Pancreas (tissue), 10 donors: ENCODE measurements around the gene TMEM201. TPM values are rescaled to one million over a fixed set of nuclear protein-coding genes. Genes with fewer than 3 reads are reported as not detected.

Experiments
- ATAC-seq, 4 donors: fragments of 200-7000 bp; cut with Tn5 transposase; one replicate each; pipeline versions ENCODE4 v1.8.0 to v1.9.1; 2020; ENCODE audit warnings: mild to moderate bottlenecking in 4 of 4, moderate library complexity in 4 of 4
- DNase-seq, 6 donors: peaks; one replicate each; pipeline ENCODE4 v3.0.0-alpha.2; 2020
- FAIRE-seq: peaks from 2 replicates; lab custom pipeline; 2012; peaks lifted over from hg19 to GRCh38; lab: Jason Lieb, UNC
- H3K27ac ChIP-seq, 4 donors: fragments of 200-600 bp; sonication (generic); 1 replicate in 3 of 4; 2 replicates in 1 of 4; pipeline versions ENCODE4 v1.5.0 to v1.8.0; 2020
- H3K27me3 ChIP-seq, 4 donors: fragments of 200-600 bp; one replicate each; pipeline ENCODE4 v1.8.0; 2021
- H3K36me3 ChIP-seq, 3 donors: fragments of 200-600 bp; sonication (generic) in 1 of 3; one replicate each; pipeline versions ENCODE4 v1.5.0 to v1.8.0; 2020 to 2021
- H3K4me1 ChIP-seq, 3 donors: fragments of 200-600 bp; one replicate each; pipeline ENCODE4 v1.8.0; 2021
- H3K4me3 ChIP-seq, 4 donors: fragments of 200-600 bp; sonication (generic) in 2 of 4; one replicate each; pipeline versions ENCODE4 v1.5.0 to v1.8.0; 2020 to 2021
- H3K9me3 ChIP-seq, 4 donors: fragments of 200-600 bp; one replicate each; pipeline ENCODE4 v1.8.0; 2021
- CTCF ChIP-seq, 4 donors: fragments of 200-600 bp; sonication (generic) in 3 of 4; IDR thresholded peaks; one replicate each; pipeline versions ENCODE4 v1.5.0 to v1.8.0; 2021; ENCODE audit warnings: antibody characterized with exemption in 4 of 4
- WGBS, 2 donors: extraction: QIAGEN DNeasy Blood & Tissue Kit; methylation state at CpG; one replicate each; pipeline ENCODE4 v1.1.7; 2013; 5-methylcytosine and 5-hydroxymethylcytosine counted together
- intact Hi-C, 3 donors: fragments of 100-400 bp; cut with DNase I; formaldehyde crosslinking; loops; one replicate each; pipeline versions ENCODE4 v1.11.1 to v1.14.2; 2022
- polyA plus RNA-seq, 2 donors: library from polyadenylated mRNA; stranded (reverse); fragments of 200-250 nt; gene quantifications; one replicate each; pipeline ENCODE4 v1.2.3, GENCODE V29; 2013
- total RNA-seq, 6 donors: library from RNA; stranded (reverse); fragmentation: NEBNext Ultra II Directional in 4 of 6; extraction: Animal tissue kit (Norgen Biotek cat#: 25700) in 4 of 6; gene quantifications; one replicate each; pipeline versions ENCODE4 v1.2.1 to v1.2.4, GENCODE V29; 2021 to 2023
- donor health status: healthy with polysubstance abuse.
- donor health status: DM: no; HTN: no; CAD: no; lungs with moderate emphysema.
- donor health status: DM: no; HTN: no; CAD: no.
- donor health status: control.
- donor health status: control.
- donor health status: Bipolar disorder and iron deficiency.
- donor health status: DM: yes; HTN: yes; CAD: no.
- donor health status: DM: no; HTN: no; CAD: no.
- donor health status: DM: no; HTN: no; CAD: no.
- donor health status: DM: yes; HTN: yes; CAD: no.

The TMEM201 gene
- total and polyA plus RNA-seq, 8 donors: 2.9 to 7.2 (median 6.2) TPM

GRCh38 chr1:9592510-9593075, 3.9 kb downstream of the TMEM201 start:
- no peak overlapping the region for H3K4me3 ChIP-seq
- peak in 1 of 6 donors; percentile 60 for DNase-seq
- peak overlapping the region in 1 of 4 donors; percentile 55 for H3K27ac ChIP-seq
- no peaks in the 10 kb centered on the region for H3K36me3 ChIP-seq
- H3K4me1 ChIP-seq: peaks cover 0 to 11% (median 3%) of the 10 kb centered on the region in 3 donors
- H3K9me3 ChIP-seq: no peaks in the 10 kb centered on the region
- WGBS, 2 donors: 80 to 87% methylated on average over 16 of the region's 16 CpGs
- intact Hi-C loops: no loop called here
- no peak for ATAC-seq
- no peak for TF ChIP-seq CTCF (IDR thresholded peaks at IDR 0.05)
- no peak for FAIRE-seq
- no peaks in the 10 kb centered on the region for H3K27me3 ChIP-seq

- no peak for TF ChIP-seq CTCF (IDR thresholded peaks at IDR 0.05)
- DNase-seq (peak in 1 of 6 donors; percentile 60), ATAC-seq (no peak), FAIRE-seq (no peak)
- no peaks in the 10 kb centered on the region for H3K27me3 ChIP-seq
- H3K27ac ChIP-seq: peak overlapping the region in 2 of 4 donors; percentile 36 to 55
- 75 to 76% methylated on average over 9 of the region's 9 CpGs for WGBS, 2 donors
- H3K9me3 ChIP-seq: no peaks in the 10 kb centered on the region
- no peak overlapping the region for H3K4me3 ChIP-seq
- peaks cover 0 to 11% (median 3%) of the 10 kb centered on the region in 3 donors for H3K4me1 ChIP-seq
- intact Hi-C loops: no loop called here
- no peaks in the 10 kb centered on the region for H3K36me3 ChIP-seq
Observed at GRCh38 chr1:9593147-9593491, 4.4 kb downstream of the TMEM201 start.

DNA sequence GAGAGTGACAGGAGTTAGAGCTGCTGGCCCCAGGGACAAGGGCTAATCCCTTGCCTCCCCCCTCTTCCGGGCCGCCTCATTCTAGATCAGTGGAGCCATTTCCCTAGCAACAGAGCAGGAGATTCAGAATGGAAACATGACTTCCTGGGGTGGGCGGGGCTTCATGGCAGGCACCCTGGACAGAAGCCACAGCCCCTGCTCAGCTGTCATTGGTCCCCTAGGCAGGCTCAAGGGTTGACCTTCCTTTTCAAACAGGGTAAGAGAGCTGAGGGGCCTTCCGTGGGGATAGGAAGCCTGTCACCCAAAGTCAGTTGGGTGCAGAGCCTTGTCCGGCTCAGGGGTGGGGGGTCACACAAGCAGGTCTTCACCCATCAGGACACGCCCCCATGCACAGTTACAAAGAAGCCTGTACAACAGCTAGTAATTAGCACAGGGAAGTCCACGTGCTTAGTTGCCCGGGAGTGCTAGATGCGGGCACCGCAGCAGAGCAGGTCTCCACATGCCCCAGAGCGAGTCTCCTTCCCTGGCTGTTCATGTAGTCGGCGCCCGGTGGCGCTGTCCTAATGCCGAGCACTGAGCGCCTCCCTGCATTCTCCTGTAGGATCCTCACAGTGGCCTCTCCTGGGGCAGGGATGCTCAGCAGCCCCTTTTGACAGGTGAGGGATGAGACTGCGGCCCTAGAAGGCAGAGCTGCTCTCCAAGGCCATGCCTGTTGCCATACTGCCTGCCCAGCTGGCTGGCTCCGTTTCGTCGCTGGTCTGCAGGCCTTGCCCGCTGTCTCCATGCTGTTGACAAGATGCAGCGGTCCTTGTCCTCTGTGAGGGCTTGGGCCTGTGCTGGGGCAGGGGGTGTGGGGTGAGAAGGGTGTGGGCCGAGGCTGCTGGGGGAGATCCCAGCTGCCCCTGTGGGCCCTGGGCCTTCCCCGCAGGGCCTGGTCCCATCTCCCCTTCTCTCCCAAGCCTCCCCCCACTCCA, 5.1 kb downstream of the TMEM201 start:
- DNase-seq (peak in 5 of 6 donors; percentile 49 to 74 (median 55)), ATAC-seq (peak in 3 of 4 donors; percentile 38 to 63 (median 42)), FAIRE-seq (no peak)
- peak overlapping the region in 2 of 4 donors; percentile 36 to 55 for H3K27ac ChIP-seq
- peaks cover 0 to 11% (median 3%) of the 10 kb centered on the region in 3 donors for H3K4me1 ChIP-seq
- H3K9me3 ChIP-seq: no peaks in the 10 kb centered on the region
- H3K36me3 ChIP-seq: no peaks in the 10 kb centered on the region
- H3K27me3 ChIP-seq: no peaks in the 10 kb centered on the region
- 72 to 75% methylated on average over 25 of the region's 25 CpGs for WGBS, 2 donors
- intact Hi-C loops: no loop called here
- TF ChIP-seq CTCF (IDR thresholded peaks at IDR 0.05): no peak
- no peak overlapping the region for H3K4me3 ChIP-seq

GRCh38 chr1:9594471-9595155, 5.9 kb downstream of the TMEM201 start:
- intact Hi-C loops: no loop called here
- ATAC-seq (no peak), DNase-seq (peak in 2 of 6 donors; percentile 44 to 55), FAIRE-seq (no peak)
- Histone ChIP-seq H3K27ac (no peak overlapping the region), H3K9me3 (no peaks in the 10 kb centered on the region), H3K4me3 (no peak overlapping the region), H3K4me1 (peaks cover 0 to 10% (median 1%) of the 10 kb centered on the region in 3 donors), H3K36me3 (no peaks in the 10 kb centered on the region), H3K27me3 (no peaks in the 10 kb centered on the region)
- WGBS, 2 donors: 91 to 93% methylated on average over 18 to 20 of the region's 20 CpGs
- TF ChIP-seq CTCF (IDR thresholded peaks at IDR 0.05): no peak
